ENCODE measurements around the gene TBC1D22A. TPM values are rescaled to one million over a fixed set of nuclear protein-coding genes. Genes with fewer than 3 reads are reported as not detected.

TBC1D22A gene
- total RNA-seq, 1 experiment from 2014 or later: 20.9 TPM

DNA sequence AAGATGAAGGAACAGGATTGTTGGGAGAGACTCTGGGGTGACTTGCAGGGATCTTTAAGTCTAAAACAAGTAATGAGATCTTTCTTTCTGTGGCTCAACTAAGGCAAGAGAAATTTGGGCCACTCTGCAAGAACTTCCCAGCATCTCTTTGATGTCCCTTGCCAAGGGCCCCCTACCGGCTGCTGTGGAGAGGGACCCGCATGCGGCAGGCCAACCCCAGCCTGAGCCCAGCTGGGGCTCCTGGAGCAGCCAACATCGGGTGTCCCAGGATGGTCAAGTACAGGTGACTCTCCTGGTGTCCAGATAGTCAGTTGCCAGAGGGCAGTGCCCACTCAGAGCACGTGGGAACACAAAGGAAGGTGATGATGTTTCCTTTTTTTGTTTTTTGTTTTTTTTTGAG is 363.2 kb downstream of the TBC1D22A start:
- intact Hi-C loops (cut with micrococcal nuclease): no loop called here
- peak; percentile 12 for DNase-seq (ENCODE audit: low read depth, low spot score)
- H3K79me2 ChIP-seq (ENCODE audit: insufficient read depth, low read length): no peaks in the 10 kb centered on the region
- ChIA-PET RAD21 (ENCODE audit: low non-redundant PET in 1 of 2, low total read pairs in 2 of 2, uncharacterized antibody in 2 of 2, unreplicated experiment in 2 of 2) (no interaction called here), CTCF (no interaction called here), POLR2A (no interaction called here)
- H3K27me3 ChIP-seq (ENCODE audit: insufficient read depth, low read length): no peaks in the 10 kb centered on the region
- H4K20me1 ChIP-seq (ENCODE audit: insufficient read depth): no peaks in the 10 kb centered on the region
- no TSS peak for BruUV-seq (replicated peaks)
- no peak overlapping the region for H3K27ac ChIP-seq (ENCODE audit: low read depth, low read length)
- H3K4me1 ChIP-seq (ENCODE audit: control insufficient read depth in 1 of 2, insufficient read depth in 2 of 2, low read length in 2 of 2): peaks cover 20 to 37% of the 10 kb centered on the region in 2 experiments
- H3K9ac ChIP-seq (ENCODE audit: low read length): no peak overlapping the region
- H3K4me2 ChIP-seq (ENCODE audit: low read length): no peak overlapping the region
- H2AFZ ChIP-seq (ENCODE audit: low read depth, low read length, poor library complexity, severe bottlenecking): no peak overlapping the region
- no peaks in the 10 kb centered on the region for H3K9me3 ChIP-seq (ENCODE audit: control insufficient read depth in 1 of 2, insufficient read depth in 1 of 2, low read depth in 1 of 2, low read length in 2 of 2)
- ATAC-seq: 0 out of 2 replicates have a peak, but pooled peaks have one; percentile 20
- no peaks in the 10 kb centered on the region for H3K36me3 ChIP-seq (ENCODE audit: control insufficient read depth in 1 of 2, insufficient read depth in 2 of 2, low read length in 2 of 2)
- TF ChIP-seq SRF (IDR thresholded peaks at IDR 0.05; ENCODE audit: low read depth): no peak
- peak; percentile 90 for TF ChIP-seq TCF7L2 (IDR thresholded peaks at IDR 0.05; ENCODE audit: borderline replicate concordance, extremely low read depth, insufficient read depth, insufficient read length)
- TF ChIP-seq, protein P1, sequence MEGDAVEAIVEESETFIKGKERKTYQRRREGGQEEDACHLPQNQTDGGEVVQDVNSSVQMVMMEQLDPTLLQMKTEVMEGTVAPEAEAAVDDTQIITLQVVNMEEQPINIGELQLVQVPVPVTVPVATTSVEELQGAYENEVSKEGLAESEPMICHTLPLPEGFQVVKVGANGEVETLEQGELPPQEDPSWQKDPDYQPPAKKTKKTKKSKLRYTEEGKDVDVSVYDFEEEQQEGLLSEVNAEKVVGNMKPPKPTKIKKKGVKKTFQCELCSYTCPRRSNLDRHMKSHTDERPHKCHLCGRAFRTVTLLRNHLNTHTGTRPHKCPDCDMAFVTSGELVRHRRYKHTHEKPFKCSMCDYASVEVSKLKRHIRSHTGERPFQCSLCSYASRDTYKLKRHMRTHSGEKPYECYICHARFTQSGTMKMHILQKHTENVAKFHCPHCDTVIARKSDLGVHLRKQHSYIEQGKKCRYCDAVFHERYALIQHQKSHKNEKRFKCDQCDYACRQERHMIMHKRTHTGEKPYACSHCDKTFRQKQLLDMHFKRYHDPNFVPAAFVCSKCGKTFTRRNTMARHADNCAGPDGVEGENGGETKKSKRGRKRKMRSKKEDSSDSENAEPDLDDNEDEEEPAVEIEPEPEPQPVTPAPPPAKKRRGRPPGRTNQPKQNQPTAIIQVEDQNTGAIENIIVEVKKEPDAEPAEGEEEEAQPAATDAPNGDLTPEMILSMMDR (IDR thresholded peaks at IDR 0.05 in 2 of 3, conservative IDR thresholded peaks at IDR 0.05 in 1 of 3; ENCODE audit: borderline replicate concordance in 1 of 3, insufficient read depth in 1 of 3, low read depth in 2 of 3, low read length in 2 of 3): peak in 2 of 3 experiments; percentile 55 to 66; a peak in 4 of 6 replicates
- TF ChIP-seq YY1 (IDR thresholded peaks at IDR 0.05; ENCODE audit: extremely low read depth, insufficient replicate concordance, low read depth, low read length): no peak
- H3K4me3 ChIP-seq (replicated peaks in 1 of 2; ENCODE audit: low read depth in 1 of 2, low read length in 2 of 2): no peak overlapping the region
- no peaks in the 10 kb centered on the region for H3K9me2 ChIP-seq (ENCODE audit: insufficient read depth)

GRCh38 chr22:47126344-47126811 is 363.9 kb downstream of the TBC1D22A start:
- H3K9me3 ChIP-seq (ENCODE audit: control insufficient read depth in 1 of 2, insufficient read depth in 1 of 2, low read depth in 1 of 2, low read length in 2 of 2): no peaks in the 10 kb centered on the region
- H3K79me2 ChIP-seq (ENCODE audit: insufficient read depth, low read length): no peaks in the 10 kb centered on the region
- no peak overlapping the region for H2AFZ ChIP-seq (ENCODE audit: low read depth, low read length, poor library complexity, severe bottlenecking)
- no peak overlapping the region for H3K4me3 ChIP-seq (replicated peaks in 1 of 2; ENCODE audit: low read depth in 1 of 2, low read length in 2 of 2)
- intact Hi-C loops (cut with micrococcal nuclease): no loop called here
- H3K4me1 ChIP-seq (ENCODE audit: control insufficient read depth in 1 of 2, insufficient read depth in 2 of 2, low read length in 2 of 2): peaks cover 22 to 43% of the 10 kb centered on the region in 2 experiments
- no peak overlapping the region for H3K9ac ChIP-seq (ENCODE audit: low read length)
- no peaks in the 10 kb centered on the region for H3K9me2 ChIP-seq (ENCODE audit: insufficient read depth)
- CTCF ChIA-PET: no interaction called here
- H3K36me3 ChIP-seq (ENCODE audit: control insufficient read depth in 1 of 2, insufficient read depth in 2 of 2, low read length in 2 of 2): no peaks in the 10 kb centered on the region
- DNase-seq (ENCODE audit: low read depth, low spot score) (no peak), ATAC-seq (no peak)
- no peaks in the 10 kb centered on the region for H3K27me3 ChIP-seq (ENCODE audit: insufficient read depth, low read length)
- H3K27ac ChIP-seq (ENCODE audit: low read depth, low read length): no peak overlapping the region
- TF ChIP-seq EZH2 (IDR thresholded peaks at IDR 0.05) (no peak), EGR1 (IDR thresholded peaks at IDR 0.05; ENCODE audit: low read depth) (no peak), FOSL1 (IDR thresholded peaks at IDR 0.05; ENCODE audit: low read depth) (no peak), ZNF274 (IDR thresholded peaks at IDR 0.05; ENCODE audit: low read depth, low read length) (no peak), TCF7L2 (IDR thresholded peaks at IDR 0.05; ENCODE audit: borderline replicate concordance, extremely low read depth, insufficient read depth, insufficient read length) (no peak), CBX3 (IDR thresholded peaks at IDR 0.05; ENCODE audit: low read depth) (no peak), ZFX (IDR thresholded peaks at IDR 0.05) (no peak)
- no peak overlapping the region for H3K4me2 ChIP-seq (ENCODE audit: low read length)
- no peaks in the 10 kb centered on the region for H4K20me1 ChIP-seq (ENCODE audit: insufficient read depth)
- POLR2A ChIA-PET: no interaction called here
- BruUV-seq (replicated peaks): no TSS peak
- RAD21 ChIA-PET (ENCODE audit: low non-redundant PET in 1 of 2, low total read pairs in 2 of 2, uncharacterized antibody in 2 of 2, unreplicated experiment in 2 of 2): no interaction called here
